ENCODE data around the gene RGPD3. TPM values are rescaled to one million over a fixed set of nuclear protein-coding genes. Genes with fewer than 3 reads are reported as not detected.
"Not testable (repeated sequence)": the region's sequence is repeated elsewhere in the genome, so short reads cannot be mapped to it uniquely, and the experiment has no call there.

RGPD3 gene
- total RNA-seq, 1 donor from 2014 or later = 0.07 TPM

- H3K27ac Mint-ChIP-seq (ENCODE audit: unreplicated experiment); H3K36me3 Mint-ChIP-seq (ENCODE audit: low read depth); DNase-seq (ENCODE audit: low spot score); H3K9me3 Mint-ChIP-seq (ENCODE audit: low read depth); H3K4me1 Mint-ChIP-seq (ENCODE audit: low read depth); H3K27me3 Mint-ChIP-seq (ENCODE audit: low read depth); H3K4me3 Mint-ChIP-seq (ENCODE audit: unreplicated experiment): not testable (repeated sequence)
These were observed 40.6 kb upstream of the RGPD3 start for GRCh38 chr2:106508660-106509373.

GRCh38 chr2:106506002-106506687 lies 37.9 kb upstream of the RGPD3 start:
- not testable (repeated sequence) for H3K27ac Mint-ChIP-seq (ENCODE audit: unreplicated experiment); H3K4me3 Mint-ChIP-seq (ENCODE audit: unreplicated experiment); H3K9me3 Mint-ChIP-seq (ENCODE audit: low read depth); DNase-seq (ENCODE audit: low spot score); H3K36me3 Mint-ChIP-seq (ENCODE audit: low read depth); H3K27me3 Mint-ChIP-seq (ENCODE audit: low read depth); H3K4me1 Mint-ChIP-seq (ENCODE audit: low read depth)

GRCh38 chr2:106504787-106505186 lies 36.6 kb upstream of the RGPD3 start:
- not testable (repeated sequence) for H3K27me3 Mint-ChIP-seq (ENCODE audit: low read depth); H3K4me3 Mint-ChIP-seq (ENCODE audit: unreplicated experiment); H3K9me3 Mint-ChIP-seq (ENCODE audit: low read depth); H3K36me3 Mint-ChIP-seq (ENCODE audit: low read depth); H3K27ac Mint-ChIP-seq (ENCODE audit: unreplicated experiment); DNase-seq (ENCODE audit: low spot score); H3K4me1 Mint-ChIP-seq (ENCODE audit: low read depth)

GRCh38 chr2:106504192-106504591 lies 36.0 kb upstream of the RGPD3 start:
- H3K4me3 Mint-ChIP-seq (ENCODE audit: unreplicated experiment); H3K27me3 Mint-ChIP-seq (ENCODE audit: low read depth); H3K27ac Mint-ChIP-seq (ENCODE audit: unreplicated experiment); H3K36me3 Mint-ChIP-seq (ENCODE audit: low read depth); DNase-seq (ENCODE audit: low spot score); H3K9me3 Mint-ChIP-seq (ENCODE audit: low read depth); H3K4me1 Mint-ChIP-seq (ENCODE audit: low read depth): not testable (repeated sequence)

- H3K27me3 Mint-ChIP-seq (ENCODE audit: low read depth); H3K9me3 Mint-ChIP-seq (ENCODE audit: low read depth); H3K27ac Mint-ChIP-seq (ENCODE audit: unreplicated experiment); H3K36me3 Mint-ChIP-seq (ENCODE audit: low read depth); DNase-seq (ENCODE audit: low spot score); H3K4me3 Mint-ChIP-seq (ENCODE audit: unreplicated experiment); H3K4me1 Mint-ChIP-seq (ENCODE audit: low read depth): not testable (repeated sequence)
These were observed 34.1 kb upstream of the RGPD3 start for GRCh38 chr2:106502351-106502750.

- H3K4me1 Mint-ChIP-seq (ENCODE audit: low read depth); H3K9me3 Mint-ChIP-seq (ENCODE audit: low read depth); DNase-seq (ENCODE audit: low spot score); H3K4me3 Mint-ChIP-seq (ENCODE audit: unreplicated experiment); H3K36me3 Mint-ChIP-seq (ENCODE audit: low read depth); H3K27me3 Mint-ChIP-seq (ENCODE audit: low read depth); H3K27ac Mint-ChIP-seq (ENCODE audit: unreplicated experiment): not testable (repeated sequence)
These were observed 32.1 kb upstream of the RGPD3 start for GRCh38 chr2:106500350-106500749.

- H3K27me3 Mint-ChIP-seq (ENCODE audit: low read depth); H3K27ac Mint-ChIP-seq (ENCODE audit: unreplicated experiment); H3K4me1 Mint-ChIP-seq (ENCODE audit: low read depth): not testable (repeated sequence)
These were observed 30.3 kb upstream of the RGPD3 start for GRCh38 chr2:106498549-106498948.

GRCh38 chr2:106492913-106493312 lies 24.7 kb upstream of the RGPD3 start:
- not testable (repeated sequence) for H3K4me1 Mint-ChIP-seq (ENCODE audit: low read depth); H3K9me3 Mint-ChIP-seq (ENCODE audit: low read depth); H3K27ac Mint-ChIP-seq (ENCODE audit: unreplicated experiment); DNase-seq (ENCODE audit: low spot score); H3K4me3 Mint-ChIP-seq (ENCODE audit: unreplicated experiment); H3K36me3 Mint-ChIP-seq (ENCODE audit: low read depth); H3K27me3 Mint-ChIP-seq (ENCODE audit: low read depth)

More at GRCh38 chr2:106498549-106498948, 30.3 kb upstream of the RGPD3 start:
- not testable (repeated sequence) for H3K36me3 Mint-ChIP-seq (ENCODE audit: low read depth); DNase-seq (ENCODE audit: low spot score); H3K4me3 Mint-ChIP-seq (ENCODE audit: unreplicated experiment); H3K9me3 Mint-ChIP-seq (ENCODE audit: low read depth)

GRCh38 chr2:106492399-106492798 lies 24.2 kb upstream of the RGPD3 start:
- H3K27me3 Mint-ChIP-seq (ENCODE audit: low read depth); H3K4me3 Mint-ChIP-seq (ENCODE audit: unreplicated experiment); H3K4me1 Mint-ChIP-seq (ENCODE audit: low read depth); H3K9me3 Mint-ChIP-seq (ENCODE audit: low read depth); DNase-seq (ENCODE audit: low spot score); H3K27ac Mint-ChIP-seq (ENCODE audit: unreplicated experiment); H3K36me3 Mint-ChIP-seq (ENCODE audit: low read depth): not testable (repeated sequence)

GRCh38 chr2:106489701-106490100 lies 21.5 kb upstream of the RGPD3 start:
- H3K36me3 Mint-ChIP-seq (ENCODE audit: low read depth); H3K27ac Mint-ChIP-seq (ENCODE audit: unreplicated experiment); DNase-seq (ENCODE audit: low spot score); H3K9me3 Mint-ChIP-seq (ENCODE audit: low read depth); H3K4me1 Mint-ChIP-seq (ENCODE audit: low read depth); H3K4me3 Mint-ChIP-seq (ENCODE audit: unreplicated experiment): not testable (repeated sequence)
- H3K27me3 Mint-ChIP-seq (ENCODE audit: low read depth) = peaks cover 14% of the 10 kb centered on the region

- H3K27ac Mint-ChIP-seq (ENCODE audit: unreplicated experiment); DNase-seq (ENCODE audit: low spot score); H3K4me1 Mint-ChIP-seq (ENCODE audit: low read depth); H3K9me3 Mint-ChIP-seq (ENCODE audit: low read depth); H3K36me3 Mint-ChIP-seq (ENCODE audit: low read depth); H3K4me3 Mint-ChIP-seq (ENCODE audit: unreplicated experiment): not testable (repeated sequence)
- peaks cover 18% of the 10 kb centered on the region for H3K27me3 Mint-ChIP-seq (ENCODE audit: low read depth)
These were observed 19.4 kb upstream of the RGPD3 start for GRCh38 chr2:106487386-106488191.

GRCh38 chr2:106486551-106487385 lies 18.6 kb upstream of the RGPD3 start, which contains the start of gene CD8B2:
TSS of gene CD8B2 (plus strand) at chr2:106487364. CDS start at chr2:106487427, 63 bp downstream.
- not testable (repeated sequence) for H3K4me1 Mint-ChIP-seq (ENCODE audit: low read depth); H3K36me3 Mint-ChIP-seq (ENCODE audit: low read depth); DNase-seq (ENCODE audit: low spot score); H3K9me3 Mint-ChIP-seq (ENCODE audit: low read depth); H3K4me3 Mint-ChIP-seq (ENCODE audit: unreplicated experiment); H3K27ac Mint-ChIP-seq (ENCODE audit: unreplicated experiment)
- peaks cover 18% of the 10 kb centered on the region for H3K27me3 Mint-ChIP-seq (ENCODE audit: low read depth)

All from chondrocyte (in vitro differentiated cells).